Uterus (tissue), 2 donors: ENCODE results near the gene LRRC49.

Experiments
- POLR2A ChIP-seq, 2 donors: fragments of 450-650 bp; IDR thresholded peaks; one replicate each; pipeline ENCODE4 v1.6.1; 2016; ENCODE audit warnings: antibody characterized with exemption in 2 of 2, mild to moderate bottlenecking in 1 of 2, moderate library complexity in 1 of 2
- TF ChIP-seq, protein P1 (sequence below), 4 experiments: fragments of 200-600 bp in 2 of 4; fragments of 450-650 bp in 2 of 4; sonication (generic) in 2 of 4; IDR thresholded peaks; one replicate each; pipeline ENCODE4 v1.5.1; 2016 to 2019; ENCODE audit warnings: antibody characterized with exemption in 4 of 4, mild to moderate bottlenecking in 2 of 4, moderate library complexity in 1 of 4

DNA sequence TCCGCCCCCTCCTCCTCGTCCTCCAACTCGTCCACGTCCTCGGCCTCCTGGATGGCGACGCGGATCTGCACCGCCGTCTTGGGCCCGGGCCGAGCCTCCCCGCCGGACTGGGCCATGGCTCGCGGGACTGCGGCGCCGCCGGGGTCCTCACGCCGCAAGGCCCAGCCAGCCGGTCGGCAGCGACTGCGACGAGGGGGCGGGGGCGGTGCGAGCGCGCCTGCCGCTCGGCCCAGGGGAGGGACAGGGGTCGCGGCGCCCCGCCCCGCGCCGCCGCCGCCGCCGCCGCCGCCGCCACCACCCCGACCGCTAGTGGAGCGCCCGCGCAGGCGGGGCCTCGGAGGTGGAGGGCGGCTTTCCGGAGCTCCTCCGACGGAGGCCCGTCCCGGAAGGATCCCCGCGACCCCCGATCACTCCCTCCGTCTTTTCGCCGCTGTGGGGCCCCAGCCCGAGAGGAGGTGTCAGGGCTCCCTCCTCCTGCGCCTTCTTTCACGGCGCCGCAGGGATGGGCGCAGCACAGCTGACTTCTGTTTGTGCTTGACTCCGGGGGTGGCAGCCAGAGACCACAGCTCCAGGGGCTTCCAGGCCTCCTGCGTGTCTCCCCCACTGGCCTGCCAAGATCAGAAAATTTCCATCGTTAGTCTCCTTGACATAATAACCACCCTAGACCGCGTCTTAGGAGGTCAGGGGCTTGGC lies 38.5 kb upstream of the LRRC49 start, which contains the start of gene LARP6:
- TF ChIP-seq, protein P1, sequence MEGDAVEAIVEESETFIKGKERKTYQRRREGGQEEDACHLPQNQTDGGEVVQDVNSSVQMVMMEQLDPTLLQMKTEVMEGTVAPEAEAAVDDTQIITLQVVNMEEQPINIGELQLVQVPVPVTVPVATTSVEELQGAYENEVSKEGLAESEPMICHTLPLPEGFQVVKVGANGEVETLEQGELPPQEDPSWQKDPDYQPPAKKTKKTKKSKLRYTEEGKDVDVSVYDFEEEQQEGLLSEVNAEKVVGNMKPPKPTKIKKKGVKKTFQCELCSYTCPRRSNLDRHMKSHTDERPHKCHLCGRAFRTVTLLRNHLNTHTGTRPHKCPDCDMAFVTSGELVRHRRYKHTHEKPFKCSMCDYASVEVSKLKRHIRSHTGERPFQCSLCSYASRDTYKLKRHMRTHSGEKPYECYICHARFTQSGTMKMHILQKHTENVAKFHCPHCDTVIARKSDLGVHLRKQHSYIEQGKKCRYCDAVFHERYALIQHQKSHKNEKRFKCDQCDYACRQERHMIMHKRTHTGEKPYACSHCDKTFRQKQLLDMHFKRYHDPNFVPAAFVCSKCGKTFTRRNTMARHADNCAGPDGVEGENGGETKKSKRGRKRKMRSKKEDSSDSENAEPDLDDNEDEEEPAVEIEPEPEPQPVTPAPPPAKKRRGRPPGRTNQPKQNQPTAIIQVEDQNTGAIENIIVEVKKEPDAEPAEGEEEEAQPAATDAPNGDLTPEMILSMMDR (IDR thresholded peaks at IDR 0.05): peak in 2 of 4 experiments; percentile 8 to 19
- peak; percentile 32 to 87 for TF ChIP-seq POLR2A (IDR thresholded peaks at IDR 0.05)
